Measurements from ENCODE around the gene MYO1H. TPM values are rescaled to one million over a fixed set of nuclear protein-coding genes. Genes with fewer than 3 reads are reported as not detected.
A peak's percentile ranks its signal among the peaks of the same experiment; 100 is the strongest.

MYO1H gene
- total RNA-seq (2021; ENCODE audit: unreplicated experiment) (not detected), Bru-seq, nascent RNA (percentile 7 among the genes with signal in this experiment), BruChase-seq, experiment 1, labeled RNA remaining after a 6-hour chase (percentile 5 among the genes with signal in this experiment), BruChase-seq, experiment 2, labeled RNA remaining after a 2-hour chase (percentile 7 among the genes with signal in this experiment)
- polyA plus RNA-seq (2012) = not detected in 2 replicates
- long read RNA-seq, partial matches to known transcripts = 0 of 1 reads
- long read RNA-seq, other reads (novel, unspliced or antisense) = 1 of 1 reads

- H3K9me3 ChIP-seq (ENCODE audit: control insufficient read depth in 1 of 2, insufficient read depth in 1 of 2, low read depth in 1 of 2, low read length in 2 of 2) = no peaks in the 10 kb centered on the region
- no TSS peak for BruUV-seq (replicated peaks)
- no peak for ATAC-seq
- no peak within 1 kb of the TSS for H3K4me2 ChIP-seq (ENCODE audit: low read length)
- ChIA-PET CTCF (no interaction called here), POLR2A (no interaction called here), RAD21 (ENCODE audit: low non-redundant PET in 1 of 2, low total read pairs in 2 of 2, uncharacterized antibody in 2 of 2, unreplicated experiment in 2 of 2) (no interaction called here)
- no peaks in the 10 kb centered on the region for H3K36me3 ChIP-seq (ENCODE audit: control insufficient read depth in 1 of 2, insufficient read depth in 2 of 2, low read length in 2 of 2)
- no peaks in the 10 kb centered on the region for H3K79me2 ChIP-seq (ENCODE audit: insufficient read depth, low read length)
- no peak within 1 kb of the TSS for H3K4me3 ChIP-seq (replicated peaks in 1 of 2; ENCODE audit: low read depth in 1 of 2, low read length in 2 of 2)
- H3K9ac ChIP-seq (ENCODE audit: low read length) = no peak within 1 kb of the TSS
- DNase-seq (ENCODE audit: low read depth, low spot score) = no peak
- no peak within 1 kb of the TSS for H3K27ac ChIP-seq (ENCODE audit: low read depth, low read length)
- no peak within 1 kb of the TSS for H2AFZ ChIP-seq (ENCODE audit: low read depth, low read length, poor library complexity, severe bottlenecking)
- no peaks in the 10 kb centered on the region for H3K9me2 ChIP-seq (ENCODE audit: insufficient read depth)
- intact Hi-C loops (cut with micrococcal nuclease) = no loop called here
- no peaks in the 10 kb centered on the region for H4K20me1 ChIP-seq (ENCODE audit: insufficient read depth)
- H3K4me1 ChIP-seq (ENCODE audit: control insufficient read depth in 1 of 2, insufficient read depth in 2 of 2, low read length in 2 of 2) = no peaks in the 10 kb centered on the region
- no peaks in the 10 kb centered on the region for H3K27me3 ChIP-seq (ENCODE audit: insufficient read depth, low read length)
- TF ChIP-seq, protein P1, sequence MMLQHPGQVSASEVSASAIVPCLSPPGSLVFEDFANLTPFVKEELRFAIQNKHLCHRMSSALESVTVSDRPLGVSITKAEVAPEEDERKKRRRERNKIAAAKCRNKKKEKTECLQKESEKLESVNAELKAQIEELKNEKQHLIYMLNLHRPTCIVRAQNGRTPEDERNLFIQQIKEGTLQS (IDR thresholded peaks at IDR 0.05) = no peak
- no peak for TF ChIP-seq EZH2phosphoT487 (IDR thresholded peaks at IDR 0.05; ENCODE audit: borderline replicate concordance)
- TF ChIP-seq SP1 (IDR thresholded peaks at IDR 0.05; ENCODE audit: low read depth) = no peak
- no peak for TF ChIP-seq ZFX (IDR thresholded peaks at IDR 0.05)
- TF ChIP-seq JUND (IDR thresholded peaks at IDR 0.05) = no peak
- no peak for TF ChIP-seq EZH2 (IDR thresholded peaks at IDR 0.05)
- no peak for TF ChIP-seq ZBTB33 (IDR thresholded peaks at IDR 0.05; ENCODE audit: extremely low read depth, insufficient replicate concordance, low read length)
- no peak for TF ChIP-seq SRF (IDR thresholded peaks at IDR 0.05; ENCODE audit: low read depth)
- TF ChIP-seq FOSL1 (IDR thresholded peaks at IDR 0.05; ENCODE audit: low read depth) = no peak
- TF ChIP-seq POLR2A (IDR thresholded peaks at IDR 0.05; ENCODE audit: borderline replicate concordance, extremely low read depth, insufficient read depth, insufficient read length) = no peak
- no peak for TF ChIP-seq CBX3 (IDR thresholded peaks at IDR 0.05; ENCODE audit: low read depth)
Measured at GRCh38 chr12:109347589-109347988, at the start of gene MYO1H. Gene MYO1H (plus strand): TSS chr12:109347900. CDS start chr12:109347961, 61 bp downstream.

Data from HCT116 (cell line).